Skeletal muscle satellite cell (primary cell): ENCODE measurements around the gene FAS.
"Not testable (repeated sequence)": the region's sequence is repeated elsewhere in the genome, so short reads cannot be mapped to it uniquely, and the experiment has no call there.

ENCODE experiments used
- H3K27me3 ChIP-seq: 2 replicates; pipeline ENCODE4 v1.7.0; 2013; ENCODE audit warnings: low read length; ENCODE audit not compliant: control insufficient read depth, insufficient read depth
- H3K36me3 ChIP-seq: 2 replicates; pipeline ENCODE4 v1.7.0; 2013; ENCODE audit warnings: mild to moderate bottlenecking, control low read depth, low read length; ENCODE audit not compliant: insufficient read depth
- H3K4me1 ChIP-seq: 2 replicates; pipeline ENCODE4 v1.7.0; 2013; ENCODE audit warnings: low read length; ENCODE audit not compliant: control insufficient read depth, insufficient read depth
- H3K4me2 ChIP-seq: 2 replicates; pipeline ENCODE4 v1.7.0; 2013; ENCODE audit warnings: mild to moderate bottlenecking, low read length
- H3K4me3 ChIP-seq: 2 replicates; pipeline ENCODE4 v1.7.0; 2013; ENCODE audit warnings: low read length
- H3K9ac ChIP-seq: 2 replicates; pipeline ENCODE4 v1.7.0; 2013; ENCODE audit warnings: mild to moderate bottlenecking, low read depth, low read length, moderate library complexity
- H3K9me3 ChIP-seq: replicated peaks from 2 replicates; pipeline ENCODE4 v1.7.0; 2013; ENCODE audit warnings: mild to moderate bottlenecking, control low read depth, low read length

FAS gene

DNA sequence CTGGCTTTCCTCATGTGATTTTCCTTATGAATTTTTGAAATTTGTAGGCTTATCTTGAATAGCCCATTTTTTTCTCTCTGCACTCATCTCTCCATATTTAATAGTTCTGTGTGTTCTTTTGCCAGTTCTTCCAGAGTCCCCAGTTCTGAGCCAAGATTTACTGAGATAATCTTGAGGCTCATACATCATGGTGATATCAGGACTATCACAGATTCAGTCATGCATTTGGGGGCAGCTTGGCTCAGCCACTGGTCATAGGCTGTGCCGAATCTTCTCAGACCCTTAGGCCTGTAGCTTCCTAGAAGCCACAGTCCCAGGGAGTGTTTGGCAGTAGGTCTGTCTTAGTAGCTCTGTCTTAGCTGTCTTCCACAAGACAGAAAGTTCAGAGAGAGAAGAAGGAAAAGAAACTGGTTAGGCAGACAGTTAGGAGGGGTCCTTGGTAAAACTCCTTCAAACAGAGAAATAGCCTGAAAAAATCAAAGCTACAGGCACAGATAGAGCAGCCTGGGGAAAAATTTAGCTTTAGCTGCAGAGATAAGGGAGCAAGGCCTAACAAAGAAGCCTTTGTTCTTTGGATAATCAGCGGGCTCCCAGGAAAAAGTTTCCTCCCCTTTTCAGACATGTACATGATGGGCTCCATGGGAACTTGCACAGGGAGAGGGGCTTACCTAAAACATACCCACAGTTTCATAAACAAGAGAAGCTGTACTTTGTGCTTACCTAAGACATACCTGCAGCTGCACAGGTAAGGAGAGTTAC, 29.1 kb downstream of the FAS start:
- H3K4me1 ChIP-seq, result no peaks in the 10 kb centered on the region
- no peak overlapping the region for H3K4me2 ChIP-seq
- H3K9ac ChIP-seq, result no peak overlapping the region
- H3K9me3 ChIP-seq, result no peaks in the 10 kb centered on the region
- H3K27me3 ChIP-seq, result no peaks in the 10 kb centered on the region
- no peak overlapping the region for H3K4me3 ChIP-seq
- H3K36me3 ChIP-seq, result peaks cover 49% of the 10 kb centered on the region

DNA sequence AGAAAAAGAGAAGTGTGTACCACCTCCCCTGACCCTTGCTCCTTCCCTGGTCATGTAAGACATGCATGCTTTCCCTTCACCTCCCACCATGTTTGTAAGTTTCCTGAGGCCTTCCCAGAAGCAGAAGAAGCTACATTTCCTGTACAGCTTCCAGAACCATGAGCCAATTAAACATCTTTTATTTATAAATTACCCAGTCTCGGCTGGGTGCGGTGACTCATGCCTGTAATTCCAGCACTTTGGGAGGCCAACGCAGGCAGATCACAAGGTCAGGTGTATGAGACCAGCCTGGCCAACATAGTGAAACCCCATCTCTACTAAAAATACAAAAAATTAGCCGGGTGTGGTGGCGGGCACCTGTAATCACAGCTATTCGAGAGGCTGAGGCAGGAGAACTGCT, 30.9 kb downstream of the FAS start:
- H3K9ac ChIP-seq, H3K4me1 ChIP-seq, H3K27me3 ChIP-seq, H3K4me2 ChIP-seq, H3K4me3 ChIP-seq, H3K9me3 ChIP-seq: not testable (repeated sequence)
- H3K36me3 ChIP-seq, result peaks cover 33% of the 10 kb centered on the region

DNA sequence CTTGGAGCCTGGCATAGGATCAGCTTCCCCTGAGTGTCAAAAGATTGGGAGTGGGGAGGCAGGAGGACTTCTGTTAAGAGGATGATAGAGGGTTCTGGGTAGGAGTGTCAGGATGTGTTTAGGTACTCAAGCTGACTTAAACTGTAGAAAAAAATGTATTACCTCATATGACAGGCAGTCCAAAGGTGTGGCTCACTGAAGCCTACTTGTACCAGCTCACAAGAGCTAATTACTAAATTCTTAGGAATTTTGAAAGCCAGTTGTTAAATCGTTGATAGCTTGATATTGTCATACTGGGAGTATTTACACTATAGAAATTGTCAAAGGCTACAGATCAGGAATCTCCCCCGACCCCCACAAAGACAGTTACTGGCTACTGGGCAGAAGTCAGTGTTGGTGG, 32.1 kb downstream of the FAS start:
- no peak overlapping the region for H3K4me3 ChIP-seq
- no peak overlapping the region for H3K9ac ChIP-seq
- H3K4me2 ChIP-seq, result no peak overlapping the region
- peaks cover 23% of the 10 kb centered on the region for H3K36me3 ChIP-seq
- H3K27me3 ChIP-seq, result no peaks in the 10 kb centered on the region
- H3K9me3 ChIP-seq, result no peaks in the 10 kb centered on the region
- H3K4me1 ChIP-seq, result no peaks in the 10 kb centered on the region

DNA sequence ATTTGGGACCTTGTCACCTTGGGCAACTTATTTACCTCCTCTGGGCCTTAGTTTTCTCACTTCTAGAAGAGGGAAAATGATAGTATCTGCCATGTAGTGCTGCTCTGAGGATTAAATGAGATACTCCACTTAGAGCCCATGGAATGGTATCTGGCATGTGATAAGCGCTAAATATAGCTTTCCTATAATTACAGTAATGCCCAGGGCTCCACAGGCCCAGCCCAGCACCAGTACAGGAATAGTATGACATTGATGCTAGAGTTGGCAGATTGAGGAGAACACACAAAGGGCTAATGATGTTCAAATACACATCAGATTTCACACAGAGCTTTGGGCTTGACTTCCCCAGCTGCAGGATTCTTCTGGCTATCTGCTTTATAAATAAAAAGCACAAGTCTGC, 34.9 kb downstream of the FAS start:
- Histone ChIP-seq H3K4me2 (no peak overlapping the region), H3K9me3 (no peaks in the 10 kb centered on the region), H3K4me1 (no peaks in the 10 kb centered on the region), H3K27me3 (no peaks in the 10 kb centered on the region), H3K9ac (no peak overlapping the region), H3K4me3 (no peak overlapping the region), H3K36me3 (peaks cover 6% of the 10 kb centered on the region)

DNA sequence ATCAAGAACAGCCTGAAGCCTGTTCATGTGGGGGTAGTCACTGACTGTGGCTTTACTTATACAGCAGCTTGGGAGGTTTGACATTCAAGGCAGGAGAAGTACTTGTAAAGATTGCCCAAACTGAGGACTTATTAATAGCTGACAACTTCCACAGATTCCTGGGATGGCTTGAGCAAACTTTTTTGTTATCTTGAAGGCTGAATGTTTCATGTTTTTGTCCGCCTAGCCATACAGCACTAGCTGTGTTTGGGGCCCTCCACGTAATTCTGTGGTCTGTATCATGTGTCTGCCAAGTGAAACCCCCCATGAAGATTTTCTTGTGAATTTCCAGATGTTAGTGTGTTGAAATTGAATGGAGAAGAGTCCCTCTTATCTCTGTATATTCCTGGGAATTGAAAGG, 38.6 kb downstream of the FAS start:
- Histone ChIP-seq H3K27me3 (no peaks in the 10 kb centered on the region), H3K36me3 (no peaks in the 10 kb centered on the region)

DNA sequence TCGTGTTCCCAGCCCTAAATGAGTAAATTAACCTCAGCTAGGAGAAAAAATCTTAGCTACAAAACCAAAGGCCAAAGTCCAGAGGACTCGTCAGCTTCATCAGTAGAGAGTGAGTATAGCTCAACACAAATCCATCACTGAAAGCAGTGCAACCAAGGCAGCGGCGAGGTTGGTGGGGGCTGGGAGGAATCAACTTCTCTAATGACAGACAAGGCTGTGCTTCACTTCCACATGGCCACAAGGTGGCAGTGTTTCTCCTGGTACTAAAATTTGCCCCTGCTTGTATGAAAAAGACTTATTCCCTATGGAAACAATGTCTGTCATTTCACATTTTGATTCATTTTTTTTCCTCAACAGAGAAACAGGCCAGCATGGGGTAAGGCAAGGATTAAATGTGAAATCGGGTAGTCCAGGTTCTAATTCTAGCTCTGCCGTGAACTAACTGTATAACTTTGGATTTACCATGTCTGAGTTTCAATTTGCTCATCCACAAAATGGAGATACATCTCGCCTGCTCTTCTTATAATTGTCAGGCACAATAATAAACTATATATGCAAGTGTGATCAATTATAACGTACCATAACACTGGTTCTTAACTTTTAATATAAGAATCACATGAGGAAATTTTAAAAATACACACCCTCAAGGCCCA, 39.3 kb downstream of the FAS start:
- H3K4me2 ChIP-seq, result peak overlapping the region; percentile 61
- H3K36me3 ChIP-seq, result no peaks in the 10 kb centered on the region
- no peaks in the 10 kb centered on the region for H3K9me3 ChIP-seq
- no peak overlapping the region for H3K9ac ChIP-seq
- H3K4me1 ChIP-seq, result peaks cover 15% of the 10 kb centered on the region
- no peaks in the 10 kb centered on the region for H3K27me3 ChIP-seq
- H3K4me3 ChIP-seq, result no peak overlapping the region

More for the DNA sequence above, 38.6 kb downstream of the FAS start:
- H3K4me2 ChIP-seq, result no peak overlapping the region
- H3K4me1 ChIP-seq, result peaks cover 15% of the 10 kb centered on the region
- no peaks in the 10 kb centered on the region for H3K9me3 ChIP-seq
- H3K9ac ChIP-seq, result no peak overlapping the region
- no peak overlapping the region for H3K4me3 ChIP-seq

DNA sequence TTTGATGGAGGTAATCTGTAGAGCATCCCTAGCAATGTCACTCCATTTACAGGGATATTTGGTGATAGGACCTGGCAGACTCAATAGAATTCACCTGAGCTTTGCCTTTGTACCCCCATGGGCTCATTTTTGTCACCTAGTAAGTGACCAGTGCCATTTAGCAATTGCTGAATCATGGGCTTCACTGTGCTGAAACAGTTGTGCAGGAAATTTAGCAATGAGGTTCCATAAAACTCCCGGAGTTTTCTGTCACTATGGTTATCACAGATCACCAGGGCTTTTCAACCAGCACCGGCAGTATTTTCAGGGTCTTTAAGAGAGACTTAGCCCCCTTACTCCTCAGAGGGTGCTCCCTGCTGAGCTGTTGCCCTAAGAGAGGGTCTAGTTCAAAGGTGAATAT, 40.2 kb downstream of the FAS start:
- Histone ChIP-seq H3K4me2 (no peak overlapping the region), H3K9me3 (no peaks in the 10 kb centered on the region), H3K4me1 (peaks cover 15% of the 10 kb centered on the region), H3K4me3 (no peak overlapping the region), H3K9ac (no peak overlapping the region), H3K27me3 (no peaks in the 10 kb centered on the region), H3K36me3 (no peaks in the 10 kb centered on the region)

DNA sequence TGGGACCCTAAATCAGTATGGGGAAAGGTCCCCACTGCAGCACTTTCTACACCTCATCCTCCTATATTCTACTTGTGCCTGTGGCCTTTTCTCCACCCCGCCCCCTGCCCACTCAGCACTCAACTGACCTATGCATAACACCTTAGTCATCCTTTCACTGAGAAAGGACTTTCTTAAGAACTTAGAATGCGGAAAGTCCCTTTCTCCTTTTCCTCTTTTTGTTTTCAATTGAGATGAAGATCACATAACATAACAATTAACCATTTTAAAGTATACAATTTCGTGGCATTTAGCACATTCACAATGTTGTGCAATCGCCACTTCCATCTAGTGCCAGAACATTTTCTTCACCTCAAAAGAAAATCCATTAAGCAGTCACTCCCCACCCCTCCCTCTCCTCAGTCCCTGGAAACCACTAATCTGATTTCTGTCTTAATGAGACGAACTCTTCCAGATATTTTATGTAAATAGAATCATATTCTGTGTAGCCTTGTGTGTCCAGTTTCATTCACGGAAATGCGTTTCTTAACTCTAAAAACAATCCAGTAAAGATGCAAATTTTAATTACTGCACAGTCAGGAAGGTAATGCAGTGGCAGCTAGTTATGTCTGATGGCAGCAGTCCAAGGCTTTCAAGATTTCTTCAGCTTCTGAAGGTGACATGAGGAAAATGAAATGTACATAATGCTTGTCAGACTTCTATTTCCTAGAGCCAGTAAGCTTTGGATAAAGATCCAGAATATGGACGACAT, 41.7 kb downstream of the FAS start:
- Histone ChIP-seq H3K36me3 (no peaks in the 10 kb centered on the region), H3K27me3 (no peaks in the 10 kb centered on the region), H3K9ac (peak overlapping the region; percentile 20), H3K4me2 (peak overlapping the region; percentile 54), H3K9me3 (no peaks in the 10 kb centered on the region), H3K4me1 (peaks cover 15% of the 10 kb centered on the region), H3K4me3 (peak overlapping the region; percentile 28)

DNA sequence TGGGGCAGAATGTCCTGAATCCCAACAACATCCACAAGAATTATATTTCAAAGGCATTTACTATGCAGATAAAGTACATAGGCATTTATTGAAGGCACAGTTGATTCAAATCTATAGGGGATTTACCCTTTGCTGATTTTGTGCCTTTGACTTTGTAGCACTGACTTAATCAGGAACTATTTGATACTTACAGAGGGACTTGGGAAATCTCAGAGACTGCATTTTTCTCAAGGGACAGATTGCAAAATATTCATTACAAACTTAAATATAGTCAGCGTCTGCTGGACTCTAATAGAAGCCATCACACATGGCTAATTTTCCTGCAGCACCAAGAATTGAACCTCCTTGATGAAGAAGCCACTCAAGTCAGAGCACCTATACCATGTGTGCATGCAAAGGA, 44.9 kb downstream of the FAS start:
- H3K36me3 ChIP-seq, result no peaks in the 10 kb centered on the region
- H3K4me1 ChIP-seq, result peaks cover 15% of the 10 kb centered on the region
- H3K9me3 ChIP-seq, result no peaks in the 10 kb centered on the region
- H3K27me3 ChIP-seq, result no peaks in the 10 kb centered on the region
- no peak overlapping the region for H3K4me3 ChIP-seq
- H3K4me2 ChIP-seq, result no peak overlapping the region
- no peak overlapping the region for H3K9ac ChIP-seq

DNA sequence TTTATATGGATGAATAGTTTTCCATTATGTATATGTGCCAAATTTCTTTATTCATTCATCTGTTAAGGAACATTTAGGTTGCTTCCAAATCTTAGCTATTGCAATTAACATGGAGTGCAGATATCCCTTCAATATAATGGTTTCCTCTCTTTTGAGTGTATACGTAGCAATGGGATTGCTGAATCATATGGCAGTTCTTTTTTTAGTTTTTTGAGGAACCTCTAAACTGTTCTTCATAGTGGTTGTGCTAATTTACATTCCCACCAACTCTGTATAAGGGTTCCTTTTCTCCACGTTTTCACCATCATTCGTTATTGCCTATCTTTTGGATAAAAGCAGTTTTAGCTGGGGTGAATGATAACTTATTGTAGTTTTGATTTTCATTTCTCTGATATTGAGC, 46.5 kb downstream of the FAS start:
- H3K27me3 ChIP-seq, result no peaks in the 10 kb centered on the region
- no peaks in the 10 kb centered on the region for H3K9me3 ChIP-seq
- no peak overlapping the region for H3K4me3 ChIP-seq
- H3K36me3 ChIP-seq, result no peaks in the 10 kb centered on the region
- no peak overlapping the region for H3K4me2 ChIP-seq
- peaks cover 8% of the 10 kb centered on the region for H3K4me1 ChIP-seq
- no peak overlapping the region for H3K9ac ChIP-seq

DNA sequence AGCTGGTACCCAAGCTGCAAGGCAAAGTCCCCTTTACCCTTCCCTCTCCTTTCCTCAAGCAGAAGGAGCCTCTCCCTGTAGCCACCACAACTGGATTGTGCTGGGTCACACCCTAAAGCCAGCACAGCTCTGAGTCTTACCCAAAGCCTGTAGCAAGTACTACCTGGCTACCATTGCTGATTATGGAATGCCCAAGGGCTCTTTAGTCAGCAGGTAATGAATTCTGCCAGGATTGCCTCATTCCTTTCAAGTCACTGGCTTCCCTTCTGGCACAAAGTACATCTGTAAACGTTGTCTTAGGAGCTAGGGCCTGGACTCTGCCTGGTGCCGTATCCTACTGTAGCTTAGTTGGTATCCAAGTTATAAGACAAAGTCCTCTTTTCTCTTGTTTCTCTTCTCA, 52.0 kb downstream of the FAS start:
- Histone ChIP-seq H3K9me3 (no peaks in the 10 kb centered on the region), H3K27me3 (no peaks in the 10 kb centered on the region), H3K4me3 (no peak overlapping the region), H3K36me3 (no peaks in the 10 kb centered on the region), H3K4me2 (no peak overlapping the region), H3K9ac (no peak overlapping the region), H3K4me1 (no peaks in the 10 kb centered on the region)
